HCT116 (cell line): Measurements from ENCODE around the gene COLEC11. TPM values are rescaled to one million over a fixed set of nuclear protein-coding genes. Genes with fewer than 3 reads are reported as not detected.

Experiments used
- ATAC-seq: fragments of 200-7000 bp; cut with Tn5 transposase; 2 replicates; pipeline ENCODE4 v1.9.1; 2020; ENCODE audit warnings: mild to moderate bottlenecking, moderate library complexity
- BruUV-seq: library from RNA; stranded (reverse); fragments of 400-500 nt; replicated peaks from 2 replicates; lab custom pipeline; 2021; lab: Mats Ljungman, UMichigan
- CTCF ChIA-PET: fragments of 300-600 bp; sonication (Branson Sonifier 250); formaldehyde crosslinking; loops from one replicate; lab custom pipeline; 2021; ENCODE audit warnings: antibody characterized with exemption; lab: Charles Lee
- POLR2A ChIA-PET: fragments of 300-600, 350-600 bp; sonication (Branson Sonifier 250); formaldehyde crosslinking; loops from one replicate; lab custom pipeline; 2021; ENCODE audit warnings: antibody characterized with exemption; lab: Charles Lee
- RAD21 ChIA-PET, 2 experiments: fragments of 300-600 bp; sonication (Branson Sonifier 250); formaldehyde crosslinking; loops; one replicate each; lab custom pipeline; 2023; ENCODE audit warnings: low total read pairs in 2 of 2; ENCODE audit not compliant: uncharacterized antibody in 2 of 2, unreplicated experiment in 2 of 2, low non-redundant PET in 1 of 2; lab: Charles Lee
- DNase-seq: peaks from one replicate; pipeline ENCODE4 v3.0.0-alpha.2; 2010; ENCODE audit warnings: low read depth, low spot score
- H2AFZ ChIP-seq: fragments of 200-600 bp; shearing (Covaris generic), sonication (generic); 2 replicates; pipeline ENCODE4 v1.6.1; 2017; ENCODE audit warnings: low read depth, mixed run types, mixed read lengths, antibody characterized with exemption, low read length; ENCODE audit not compliant: poor library complexity, severe bottlenecking
- H3K27ac ChIP-seq: 2 replicates; pipeline ENCODE4 v1.5.1; 2012; ENCODE audit warnings: low read depth, low read length
- H3K27me3 ChIP-seq: fragments of 200-600 bp; sonication (generic); 2 replicates; pipeline ENCODE4 v1.6.1; 2016; ENCODE audit warnings: mixed run types, low read length, mixed read lengths; ENCODE audit not compliant: insufficient read depth
- H3K36me3 ChIP-seq, 2 experiments: fragments of 200-500 bp in 1 of 2; fragments of 200-600 bp in 1 of 2; sonication (Bioruptor generic) in 1 of 2; sonication (generic) in 1 of 2; 2 replicates each; pipeline versions ENCODE4 v1.5.1 to v1.6.1; 2014 to 2016; ENCODE audit warnings: low read length in 2 of 2, inconsistent platforms in 1 of 2, mixed read lengths in 1 of 2, mixed run types in 1 of 2; ENCODE audit not compliant: insufficient read depth in 2 of 2, control insufficient read depth in 1 of 2
- H3K4me1 ChIP-seq, 2 experiments: fragments of 200-600 bp in 1 of 2; sonication (generic) in 1 of 2; 2 replicates each; pipeline versions ENCODE4 v1.5.1 to v1.6.1; 2012 to 2017; ENCODE audit warnings: low read length in 2 of 2, inconsistent platforms in 1 of 2, mild to moderate bottlenecking in 1 of 2, mixed read lengths in 1 of 2, mixed run types in 1 of 2, moderate library complexity in 1 of 2; ENCODE audit not compliant: insufficient read depth in 2 of 2, control insufficient read depth in 1 of 2
- H3K4me2 ChIP-seq: fragments of 200-600 bp; sonication (generic); 2 replicates; pipeline ENCODE4 v1.6.1; 2017; ENCODE audit warnings: mixed run types, low read length, mixed read lengths
- H3K4me3 ChIP-seq, 2 experiments: fragments of 200-600 bp in 1 of 2; sonication (generic) in 1 of 2; replicated peaks in 1 of 2; 2 replicates each; pipeline ENCODE4 v1.5.1; 2011 to 2016; ENCODE audit warnings: low read length in 2 of 2, control low read depth in 1 of 2, low read depth in 1 of 2, mild to moderate bottlenecking in 1 of 2, mixed read lengths in 1 of 2, mixed run types in 1 of 2
- H3K79me2 ChIP-seq: fragments of 200-600 bp; sonication (generic); 2 replicates; pipeline ENCODE4 v1.6.1; 2017; ENCODE audit warnings: mild to moderate bottlenecking, mixed run types, low read length, moderate library complexity, mixed read lengths; ENCODE audit not compliant: insufficient read depth
- H3K9ac ChIP-seq: fragments of 200-600 bp; sonication (generic); 2 replicates; pipeline ENCODE4 v1.6.1; 2016; ENCODE audit warnings: low read length, mixed read lengths
- H3K9me2 ChIP-seq: fragments of 200-600 bp; sonication (generic), shearing (Covaris generic); 2 replicates; pipeline ENCODE4 v1.6.1; 2017; ENCODE audit warnings: mixed run types, mild to moderate bottlenecking, moderate library complexity; ENCODE audit not compliant: insufficient read depth
- H3K9me3 ChIP-seq, 2 experiments: fragments of 200-500 bp in 1 of 2; fragments of 200-600 bp in 1 of 2; sonication (Bioruptor generic) in 1 of 2; sonication (generic) in 1 of 2; 2 replicates each; pipeline ENCODE4 v1.6.1; 2014 to 2017; ENCODE audit warnings: low read length in 2 of 2, mixed read lengths in 2 of 2, inconsistent platforms in 1 of 2, low read depth in 1 of 2, mild to moderate bottlenecking in 1 of 2, mixed run types in 1 of 2, moderate library complexity in 1 of 2; ENCODE audit not compliant: control insufficient read depth in 1 of 2, insufficient read depth in 1 of 2
- H4K20me1 ChIP-seq: fragments of 200-600 bp; sonication (generic), shearing (Covaris generic); 2 replicates; pipeline ENCODE4 v1.6.1; 2017; ENCODE audit warnings: mixed run types, mild to moderate bottlenecking, moderate library complexity; ENCODE audit not compliant: insufficient read depth
- CBX3 ChIP-seq: IDR thresholded peaks from 2 replicates; pipeline ENCODE4 v1.6.1; 2012; ENCODE audit warnings: low read depth
- CEBPB ChIP-seq: IDR thresholded peaks from 2 replicates; pipeline ENCODE4 v1.6.1; 2012; ENCODE audit warnings: low read depth
- EGR1 ChIP-seq: IDR thresholded peaks from 2 replicates; pipeline ENCODE4 v1.6.1; 2012; ENCODE audit warnings: low read depth
- ELF1 ChIP-seq: IDR thresholded peaks from 2 replicates; pipeline ENCODE4 v1.6.1; 2012; ENCODE audit warnings: low read depth, borderline replicate concordance
- EZH2 ChIP-seq: fragments of 200-600 bp; sonication (generic); IDR thresholded peaks from 2 replicates; pipeline ENCODE4 v1.6.1; 2017; ENCODE audit warnings: antibody characterized with exemption, mixed run types
- EZH2phosphoT487 ChIP-seq: fragments of 200-600 bp; IDR thresholded peaks from 2 replicates; pipeline ENCODE4 v1.6.1; 2018; ENCODE audit warnings: antibody characterized with exemption, borderline replicate concordance
- FOSL1 ChIP-seq: IDR thresholded peaks from 2 replicates; pipeline ENCODE4 v1.6.1; 2012; ENCODE audit warnings: low read depth
- POLR2A ChIP-seq: IDR thresholded peaks from 2 replicates; pipeline ENCODE4 v1.7.0; 2011; ENCODE audit warnings: borderline replicate concordance; ENCODE audit not compliant: insufficient read depth, insufficient read length; ENCODE audit errors: extremely low read depth
- POLR2AphosphoS5 ChIP-seq: IDR thresholded peaks from 2 replicates; pipeline ENCODE4 v1.6.1; 2011; ENCODE audit warnings: mild to moderate bottlenecking, low read depth, low read length, moderate library complexity
- SIN3A ChIP-seq: IDR thresholded peaks from 2 replicates; pipeline ENCODE4 v1.6.1; 2012; ENCODE audit warnings: low read depth
- SP1 ChIP-seq: IDR thresholded peaks from 2 replicates; pipeline ENCODE4 v1.6.1; 2012; ENCODE audit warnings: low read depth
- SRF ChIP-seq: IDR thresholded peaks from 2 replicates; pipeline ENCODE4 v1.6.1; 2012; ENCODE audit warnings: low read depth
- TCF7L2 ChIP-seq: IDR thresholded peaks from 2 replicates; pipeline ENCODE4 v1.7.0; 2011; ENCODE audit warnings: borderline replicate concordance, inconsistent platforms; ENCODE audit not compliant: insufficient read depth, insufficient read length; ENCODE audit errors: extremely low read depth
- YY1 ChIP-seq: IDR thresholded peaks from 2 replicates; pipeline ENCODE4 v1.6.1; 2011; ENCODE audit warnings: low read length, low read depth, moderate library complexity, mild to moderate bottlenecking; ENCODE audit not compliant: insufficient replicate concordance; ENCODE audit errors: extremely low read depth
- ZFX ChIP-seq: fragments of 450-650 bp; IDR thresholded peaks from 2 replicates; pipeline ENCODE4 v1.6.1; 2017
- intact Hi-C: fragments of 100-400 bp; cut with micrococcal nuclease; formaldehyde crosslinking; loops from 2 replicates; pipeline ENCODE4 v1.10.0; 2022
- total RNA-seq: library from RNA; stranded (reverse); gene quantifications from one replicate; pipeline ENCODE4 v1.2.1, GENCODE V29; 2021; ENCODE audit not compliant: unreplicated experiment
- TF ChIP-seq, protein P1 (sequence below): IDR thresholded peaks from 2 replicates; pipeline ENCODE4 v1.6.1; 2012
- TF ChIP-seq, protein P2 (sequence below): IDR thresholded peaks from 2 replicates; pipeline ENCODE4 v1.6.1; 2012; ENCODE audit warnings: low read depth
- TF ChIP-seq, protein P3 (sequence below): IDR thresholded peaks from 2 replicates; pipeline ENCODE4 v1.6.1; 2011; ENCODE audit warnings: mild to moderate bottlenecking, low read length, moderate library complexity; ENCODE audit not compliant: insufficient replicate concordance; ENCODE audit errors: extremely low read depth
- TF ChIP-seq, protein P4 (sequence below): IDR thresholded peaks from 2 replicates; pipeline ENCODE4 v1.6.1; 2012
- TF ChIP-seq, protein P5 (sequence below), 3 experiments: fragments of 200-600 bp in 1 of 3; sonication (generic) in 1 of 3; IDR thresholded peaks in 2 of 3; conservative IDR thresholded peaks in 1 of 3; 2 replicates each; pipeline ENCODE4 v1.5.1; 2012 to 2017; ENCODE audit warnings: low read depth in 2 of 3, low read length in 2 of 3, antibody characterized with exemption in 1 of 3, borderline replicate concordance in 1 of 3, control low read depth in 1 of 3, mild to moderate bottlenecking in 1 of 3, mixed read lengths in 1 of 3, mixed run types in 1 of 3, moderate library complexity in 1 of 3; ENCODE audit not compliant: insufficient read depth in 1 of 3

Gene COLEC11
- total RNA-seq, 1 experiment from 2014 or later: 0.15 TPM

DNA sequence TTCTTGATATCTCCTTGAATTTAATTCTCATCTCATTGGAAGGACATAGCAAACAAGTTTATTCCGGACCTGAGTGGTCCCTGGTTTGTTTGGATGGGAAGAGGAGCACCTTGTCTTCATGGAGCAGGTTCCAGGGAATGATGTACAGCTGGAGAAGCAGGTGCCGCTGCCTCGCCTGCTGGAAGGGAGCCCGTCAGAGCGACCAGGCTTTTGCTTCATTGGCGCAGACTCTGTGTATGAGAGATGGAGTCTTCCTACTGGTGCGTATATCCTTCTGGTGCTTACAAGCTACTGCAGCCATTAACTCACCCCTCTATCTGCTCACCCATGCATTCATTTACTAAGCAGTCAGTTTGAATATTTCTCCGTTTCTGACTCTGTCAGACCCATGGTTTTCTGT is 51.5 kb downstream of the COLEC11 start:
- Histone ChIP-seq H3K27ac (no peak overlapping the region), H3K9ac (no peak overlapping the region), H4K20me1 (no peaks in the 10 kb centered on the region), H3K4me2 (no peak overlapping the region), H3K4me1 (peaks cover 0 to 5% of the 10 kb centered on the region in 2 experiments; a peak in 2 of 4 replicates), H3K27me3 (no peaks in the 10 kb centered on the region), H3K36me3 (no peaks in the 10 kb centered on the region), H3K9me2 (no peaks in the 10 kb centered on the region), H3K4me3 (no peak overlapping the region), H2AFZ (no peak overlapping the region), H3K9me3 (no peaks in the 10 kb centered on the region), H3K79me2 (no peaks in the 10 kb centered on the region)
- no TSS peak for BruUV-seq
- ChIA-PET CTCF (interaction anchor here (1.1 kb wide), 1 partner anchor 223 kb away, joined by 3 read pairs; no protein-coding TSS in a partner anchor), POLR2A (no interaction called here), RAD21 (no interaction called here)
- intact Hi-C loops: no loop called here
- DNase-seq (no peak), ATAC-seq (no peak)
- TF ChIP-seq EZH2phosphoT487: no peak
- TF ChIP-seq, protein P1, sequence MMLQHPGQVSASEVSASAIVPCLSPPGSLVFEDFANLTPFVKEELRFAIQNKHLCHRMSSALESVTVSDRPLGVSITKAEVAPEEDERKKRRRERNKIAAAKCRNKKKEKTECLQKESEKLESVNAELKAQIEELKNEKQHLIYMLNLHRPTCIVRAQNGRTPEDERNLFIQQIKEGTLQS: no peak
- TF ChIP-seq, protein P2, sequence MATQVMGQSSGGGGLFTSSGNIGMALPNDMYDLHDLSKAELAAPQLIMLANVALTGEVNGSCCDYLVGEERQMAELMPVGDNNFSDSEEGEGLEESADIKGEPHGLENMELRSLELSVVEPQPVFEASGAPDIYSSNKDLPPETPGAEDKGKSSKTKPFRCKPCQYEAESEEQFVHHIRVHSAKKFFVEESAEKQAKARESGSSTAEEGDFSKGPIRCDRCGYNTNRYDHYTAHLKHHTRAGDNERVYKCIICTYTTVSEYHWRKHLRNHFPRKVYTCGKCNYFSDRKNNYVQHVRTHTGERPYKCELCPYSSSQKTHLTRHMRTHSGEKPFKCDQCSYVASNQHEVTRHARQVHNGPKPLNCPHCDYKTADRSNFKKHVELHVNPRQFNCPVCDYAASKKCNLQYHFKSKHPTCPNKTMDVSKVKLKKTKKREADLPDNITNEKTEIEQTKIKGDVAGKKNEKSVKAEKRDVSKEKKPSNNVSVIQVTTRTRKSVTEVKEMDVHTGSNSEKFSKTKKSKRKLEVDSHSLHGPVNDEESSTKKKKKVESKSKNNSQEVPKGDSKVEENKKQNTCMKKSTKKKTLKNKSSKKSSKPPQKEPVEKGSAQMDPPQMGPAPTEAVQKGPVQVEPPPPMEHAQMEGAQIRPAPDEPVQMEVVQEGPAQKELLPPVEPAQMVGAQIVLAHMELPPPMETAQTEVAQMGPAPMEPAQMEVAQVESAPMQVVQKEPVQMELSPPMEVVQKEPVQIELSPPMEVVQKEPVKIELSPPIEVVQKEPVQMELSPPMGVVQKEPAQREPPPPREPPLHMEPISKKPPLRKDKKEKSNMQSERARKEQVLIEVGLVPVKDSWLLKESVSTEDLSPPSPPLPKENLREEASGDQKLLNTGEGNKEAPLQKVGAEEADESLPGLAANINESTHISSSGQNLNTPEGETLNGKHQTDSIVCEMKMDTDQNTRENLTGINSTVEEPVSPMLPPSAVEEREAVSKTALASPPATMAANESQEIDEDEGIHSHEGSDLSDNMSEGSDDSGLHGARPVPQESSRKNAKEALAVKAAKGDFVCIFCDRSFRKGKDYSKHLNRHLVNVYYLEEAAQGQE: no peak
- no peak for TF ChIP-seq YY1
- TF ChIP-seq SRF: no peak
- no peak for TF ChIP-seq ELF1
- TF ChIP-seq TCF7L2: no peak
- no peak for TF ChIP-seq EZH2
- TF ChIP-seq EGR1: no peak
- TF ChIP-seq FOSL1: no peak
- no peak for TF ChIP-seq CEBPB
- TF ChIP-seq, protein P3, sequence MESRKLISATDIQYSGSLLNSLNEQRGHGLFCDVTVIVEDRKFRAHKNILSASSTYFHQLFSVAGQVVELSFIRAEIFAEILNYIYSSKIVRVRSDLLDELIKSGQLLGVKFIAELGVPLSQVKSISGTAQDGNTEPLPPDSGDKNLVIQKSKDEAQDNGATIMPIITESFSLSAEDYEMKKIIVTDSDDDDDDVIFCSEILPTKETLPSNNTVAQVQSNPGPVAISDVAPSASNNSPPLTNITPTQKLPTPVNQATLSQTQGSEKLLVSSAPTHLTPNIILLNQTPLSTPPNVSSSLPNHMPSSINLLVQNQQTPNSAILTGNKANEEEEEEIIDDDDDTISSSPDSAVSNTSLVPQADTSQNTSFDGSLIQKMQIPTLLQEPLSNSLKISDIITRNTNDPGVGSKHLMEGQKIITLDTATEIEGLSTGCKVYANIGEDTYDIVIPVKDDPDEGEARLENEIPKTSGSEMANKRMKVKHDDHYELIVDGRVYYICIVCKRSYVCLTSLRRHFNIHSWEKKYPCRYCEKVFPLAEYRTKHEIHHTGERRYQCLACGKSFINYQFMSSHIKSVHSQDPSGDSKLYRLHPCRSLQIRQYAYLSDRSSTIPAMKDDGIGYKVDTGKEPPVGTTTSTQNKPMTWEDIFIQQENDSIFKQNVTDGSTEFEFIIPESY: no peak
- no peak for TF ChIP-seq POLR2A
- no peak for TF ChIP-seq ZFX
- no peak for TF ChIP-seq SP1
- TF ChIP-seq, protein P4, sequence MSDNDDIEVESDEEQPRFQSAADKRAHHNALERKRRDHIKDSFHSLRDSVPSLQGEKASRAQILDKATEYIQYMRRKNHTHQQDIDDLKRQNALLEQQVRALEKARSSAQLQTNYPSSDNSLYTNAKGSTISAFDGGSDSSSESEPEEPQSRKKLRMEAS: no peak
- TF ChIP-seq POLR2AphosphoS5: no peak
- TF ChIP-seq CBX3: no peak
- TF ChIP-seq, protein P5, sequence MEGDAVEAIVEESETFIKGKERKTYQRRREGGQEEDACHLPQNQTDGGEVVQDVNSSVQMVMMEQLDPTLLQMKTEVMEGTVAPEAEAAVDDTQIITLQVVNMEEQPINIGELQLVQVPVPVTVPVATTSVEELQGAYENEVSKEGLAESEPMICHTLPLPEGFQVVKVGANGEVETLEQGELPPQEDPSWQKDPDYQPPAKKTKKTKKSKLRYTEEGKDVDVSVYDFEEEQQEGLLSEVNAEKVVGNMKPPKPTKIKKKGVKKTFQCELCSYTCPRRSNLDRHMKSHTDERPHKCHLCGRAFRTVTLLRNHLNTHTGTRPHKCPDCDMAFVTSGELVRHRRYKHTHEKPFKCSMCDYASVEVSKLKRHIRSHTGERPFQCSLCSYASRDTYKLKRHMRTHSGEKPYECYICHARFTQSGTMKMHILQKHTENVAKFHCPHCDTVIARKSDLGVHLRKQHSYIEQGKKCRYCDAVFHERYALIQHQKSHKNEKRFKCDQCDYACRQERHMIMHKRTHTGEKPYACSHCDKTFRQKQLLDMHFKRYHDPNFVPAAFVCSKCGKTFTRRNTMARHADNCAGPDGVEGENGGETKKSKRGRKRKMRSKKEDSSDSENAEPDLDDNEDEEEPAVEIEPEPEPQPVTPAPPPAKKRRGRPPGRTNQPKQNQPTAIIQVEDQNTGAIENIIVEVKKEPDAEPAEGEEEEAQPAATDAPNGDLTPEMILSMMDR (IDR thresholded peaks at IDR 0.05 in 2 of 3, conservative IDR thresholded peaks at IDR 0.05 in 1 of 3; ENCODE audit: borderline replicate concordance in 1 of 3, insufficient read depth in 1 of 3, low read depth in 2 of 3, low read length in 2 of 3): no peak
- TF ChIP-seq SIN3A: no peak
